Stimulated activated CD4-positive, alpha-beta T cell treated with anti-CD3 and anti-CD28 coated beads, TNF-alpha, amount 100 ng/mL, for 4 hours (primary cell): Measurements from ENCODE around the gene CYP2F1.
"Not testable (repeated sequence)": the region's sequence is repeated elsewhere in the genome, so short reads cannot be mapped to it uniquely, and the experiment has no call there.

Experiments
- DNase-seq, 3 experiments: peaks; one replicate each; pipeline ENCODE4 v3.0.0-alpha.2; 2020; ENCODE audit warnings: low read depth in 3 of 3

Gene CYP2F1

GRCh38 chr19:41127362-41127761 is 13.1 kb downstream of the CYP2F1 start:
- DNase-seq, result not testable (repeated sequence)

GRCh38 chr19:41127801-41128300 is 13.6 kb downstream of the CYP2F1 start:
- peak; percentile 53 to 79 (median 66) for DNase-seq

GRCh38 chr19:41128692-41129091 is 14.5 kb downstream of the CYP2F1 start:
- no peak for DNase-seq

GRCh38 chr19:41131186-41131585 is 17.0 kb downstream of the CYP2F1 start:
- DNase-seq, result no peak

- no peak for DNase-seq
These were observed 19.0 kb downstream of the CYP2F1 start for GRCh38 chr19:41133260-41133659.

DNA sequence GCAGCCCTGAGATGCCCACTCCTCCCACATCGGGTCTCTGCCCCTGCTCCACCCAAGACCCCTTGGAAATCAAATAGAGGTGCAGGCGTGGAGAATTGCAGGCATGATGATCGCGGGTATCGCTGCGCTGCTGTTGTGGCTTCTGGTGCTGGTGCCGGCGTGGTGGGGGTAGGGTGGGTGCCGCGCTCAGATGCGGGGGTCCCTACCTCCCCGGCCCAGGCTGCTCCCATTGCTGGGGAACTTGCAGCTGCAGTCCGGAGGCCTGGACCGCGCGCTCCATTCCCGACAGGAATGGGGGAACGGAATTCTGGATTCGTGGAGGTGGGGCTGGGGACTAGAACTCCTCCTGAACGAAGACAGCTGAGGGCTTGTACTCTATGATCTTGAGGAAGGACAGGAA is 20.4 kb downstream of the CYP2F1 start:
- DNase-seq, result no peak

- DNase-seq, result peak in 2 of 3 experiments; percentile 15 to 45
These were observed 21.5 kb downstream of the CYP2F1 start for GRCh38 chr19:41135390-41136384.

- DNase-seq, result no peak
These were observed 22.6 kb downstream of the CYP2F1 start for GRCh38 chr19:41136636-41137455.

- DNase-seq, result peak; percentile 70 to 83 (median 73)
These were observed 30.2 kb downstream of the CYP2F1 start for GRCh38 chr19:41144403-41144802.

DNA sequence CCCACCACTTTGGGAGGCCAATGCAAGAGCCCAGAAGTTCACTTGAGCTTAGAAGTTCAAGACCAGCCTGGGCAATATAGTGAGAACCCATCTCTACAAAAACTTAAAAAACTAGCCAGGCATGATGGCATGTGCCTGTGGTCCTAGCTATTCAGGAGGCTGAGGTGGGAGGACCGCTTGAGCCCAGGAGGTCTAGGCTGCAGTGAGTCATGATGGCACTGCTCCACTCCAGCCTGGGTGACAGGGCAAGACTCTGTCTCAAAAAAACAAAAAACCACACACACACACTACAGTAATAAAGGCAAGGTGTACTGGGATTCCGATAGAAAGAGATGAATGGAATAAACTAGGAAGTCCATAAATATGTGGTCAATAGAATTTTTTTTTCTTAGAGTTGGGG is 35.6 kb downstream of the CYP2F1 start:
- no peak for DNase-seq

GRCh38 chr19:41150986-41151385 is 36.8 kb downstream of the CYP2F1 start:
- DNase-seq, result not testable (repeated sequence)

DNA sequence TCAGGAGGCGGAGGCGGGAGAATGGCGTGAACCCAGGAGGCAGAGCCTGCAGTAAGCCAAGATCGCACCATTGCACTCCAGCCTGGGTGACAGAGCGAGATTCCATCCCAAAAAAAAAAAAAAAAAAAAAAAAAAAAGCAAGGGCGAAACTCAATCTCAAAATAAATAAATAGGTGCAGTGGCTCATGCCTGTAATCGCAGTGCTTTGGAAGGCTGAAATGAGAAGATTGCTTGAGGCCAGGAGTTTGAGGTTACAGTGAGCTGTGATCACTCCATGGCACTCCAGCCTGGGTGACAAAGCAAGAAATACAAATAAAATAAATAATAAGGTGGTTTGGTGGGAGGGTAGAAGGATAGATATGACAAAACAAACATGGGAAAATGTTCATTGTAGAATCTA is 39.8 kb downstream of the CYP2F1 start:
- no peak for DNase-seq

- no peak for DNase-seq
These were observed 42.0 kb downstream of the CYP2F1 start for GRCh38 chr19:41156207-41156606.

- DNase-seq, result no peak
These were observed 45.6 kb downstream of the CYP2F1 start for GRCh38 chr19:41159881-41160280.

DNA sequence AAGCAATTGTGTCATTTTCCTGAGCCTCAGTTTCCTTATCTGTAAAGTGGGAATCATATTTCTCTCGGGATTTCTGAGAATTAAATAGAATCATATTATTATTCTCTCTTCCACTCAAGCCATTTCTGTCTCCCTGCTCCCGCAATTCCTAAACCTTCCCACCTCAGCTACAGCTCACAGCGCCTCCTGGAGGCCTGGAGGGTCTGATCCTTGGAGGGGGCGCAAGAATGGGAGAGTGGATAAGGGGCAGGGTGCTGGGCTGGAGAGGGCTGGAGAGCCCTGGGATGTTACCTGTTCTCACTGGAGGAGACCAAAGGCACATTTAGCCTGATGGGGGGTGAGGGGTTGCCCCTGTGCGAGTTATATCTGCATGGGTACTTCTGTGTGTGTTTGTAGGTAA is 47.7 kb downstream of the CYP2F1 start:
- DNase-seq, result no peak

DNA sequence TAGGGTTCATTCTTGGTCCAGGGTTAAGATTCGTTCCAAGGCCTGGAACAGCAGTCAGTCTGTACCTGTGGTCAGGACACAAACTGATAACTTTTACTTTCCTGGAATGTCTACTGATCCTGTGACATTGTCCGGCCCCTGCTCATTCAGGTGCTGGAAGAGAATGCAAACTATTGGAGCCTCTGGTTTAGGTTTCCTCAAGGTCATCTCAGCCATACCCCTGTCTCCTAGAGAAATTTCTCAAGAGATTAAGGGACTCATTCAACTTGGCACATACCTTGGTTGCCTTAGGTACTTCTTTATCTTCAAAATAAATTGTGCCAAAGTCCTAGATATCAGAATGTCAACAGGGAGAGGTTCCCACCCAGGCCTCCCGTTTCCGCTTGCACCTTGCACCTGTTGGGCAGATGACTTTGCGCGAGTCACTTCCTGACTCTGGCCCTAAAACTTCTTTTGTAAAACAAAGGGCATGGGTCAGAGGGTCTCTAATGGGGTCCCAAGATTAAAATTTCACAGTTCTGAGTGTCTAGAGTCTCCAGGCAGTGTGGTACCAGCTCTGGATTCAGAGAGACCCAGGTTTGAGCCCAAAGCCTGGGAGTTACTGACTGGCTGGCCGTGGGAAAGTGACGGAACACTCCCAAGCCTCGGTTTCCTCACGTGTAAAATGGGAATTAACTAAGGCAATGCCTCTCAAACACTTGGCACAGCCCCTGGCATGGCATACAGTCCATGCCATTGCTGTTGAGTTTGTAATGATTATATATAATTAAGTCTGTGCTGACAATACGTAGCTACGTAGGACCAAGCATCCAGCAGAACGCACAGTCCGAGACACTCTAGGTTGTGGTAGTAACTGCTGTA is 52.9 kb downstream of the CYP2F1 start:
- DNase-seq, result no peak

GRCh38 chr19:41172297-41173164 is 58.3 kb downstream of the CYP2F1 start:
- DNase-seq, result no peak

DNA sequence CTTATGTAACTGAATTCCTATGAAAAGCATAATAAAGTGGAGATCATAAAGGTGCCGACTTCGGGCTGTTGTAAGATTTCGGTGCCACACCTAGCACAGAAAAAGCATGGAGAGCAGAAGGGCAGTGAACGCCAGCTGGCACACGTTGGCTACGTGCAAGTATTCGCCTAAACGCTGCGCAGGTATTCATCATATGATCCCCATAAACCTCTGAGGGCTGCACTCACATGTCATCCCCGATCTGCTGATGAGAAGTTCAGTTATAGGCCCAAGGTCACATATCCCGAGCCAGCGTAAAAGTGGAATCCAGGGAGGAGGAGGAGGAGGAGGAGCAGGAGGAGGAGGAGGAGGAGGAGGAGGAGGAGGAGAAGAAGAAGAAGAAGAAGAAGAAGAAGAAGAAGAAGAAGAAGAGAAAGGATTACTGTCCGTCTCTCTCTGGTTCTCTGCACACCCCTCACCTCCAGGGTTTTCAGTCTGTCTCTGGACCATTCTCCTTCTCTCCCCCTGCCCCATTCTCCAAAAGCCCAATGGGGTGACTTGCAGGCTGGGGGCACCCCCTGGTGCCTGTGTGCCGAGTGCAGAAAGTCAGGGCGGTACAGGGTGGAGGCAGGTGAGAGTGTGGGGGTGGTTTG is 60.2 kb downstream of the CYP2F1 start:
- no peak for DNase-seq

- DNase-seq, result no peak
These were observed 61.9 kb downstream of the CYP2F1 start for GRCh38 chr19:41175801-41176777.
